GM12891 (cell line): Measurements from ENCODE around the gene HINT2.

Experiments used
- DNase-seq: peaks from one replicate; pipeline ENCODE4 v3.0.0; 2011; ENCODE audit warnings: low spot score; ENCODE audit not compliant: insufficient read length
- FAIRE-seq: peaks from 2 replicates; lab custom pipeline; 2011; peaks lifted over from hg19 to GRCh38; lab: Jason Lieb, UNC
- PAX5 ChIP-seq: IDR thresholded peaks from 2 replicates; pipeline ENCODE4 v1.6.1; 2011; ENCODE audit warnings: low read length, moderate library complexity, mild to moderate bottlenecking; ENCODE audit not compliant: insufficient read depth, severe bottlenecking
- POLR2A ChIP-seq: IDR thresholded peaks from 2 replicates; pipeline ENCODE4 v1.6.1; 2011; ENCODE audit warnings: low read depth, low read length, control low read depth
- POLR2AphosphoS5 ChIP-seq: IDR thresholded peaks from 2 replicates; pipeline ENCODE4 v1.6.1; 2011; ENCODE audit warnings: low read depth, low read length, control low read depth
- POU2F2 ChIP-seq: IDR thresholded peaks from 2 replicates; pipeline ENCODE4 v1.6.1; 2011; ENCODE audit warnings: low read depth, mild to moderate bottlenecking, control low read depth, low read length, moderate library complexity
- SPI1 ChIP-seq: IDR thresholded peaks from 2 replicates; pipeline ENCODE4 v1.6.1; 2011; ENCODE audit warnings: low read depth, low read length, control low read depth
- TAF1 ChIP-seq: IDR thresholded peaks from 2 replicates; pipeline ENCODE4 v1.6.1; 2011; ENCODE audit warnings: low read depth, low read length, control low read depth

HINT2 gene

GRCh38 chr9:35812025-35812602 is 2.7 kb downstream of the HINT2 start, which contains the start of gene SPAG8:
Gene SPAG8, minus strand, starts transcription at chr9:35812262. Its CDS starts 115 bp downstream, at chr9:35812147.
- DNase-seq: peak; percentile 88
- peak; percentile 26; the same call in 1 of the 2 replicates for TF ChIP-seq TAF1
- peak; percentile 89; the same call in 1 of the 2 replicates for TF ChIP-seq POU2F2
- no peak for TF ChIP-seq POLR2A
- TF ChIP-seq POLR2AphosphoS5: no peak
- peak; percentile 42; the same call in 1 of the 2 replicates for TF ChIP-seq SPI1
- no peak for TF ChIP-seq PAX5
- FAIRE-seq: peak; percentile 99

- no peak for TF ChIP-seq PAX5
- no peak for TF ChIP-seq TAF1
- TF ChIP-seq POLR2AphosphoS5: no peak
- TF ChIP-seq POLR2A: no peak
- TF ChIP-seq POU2F2: no peak
- TF ChIP-seq SPI1: no peak
- DNase-seq: no peak
- FAIRE-seq: no peak
Observed at GRCh38 chr9:35811381-35812024, 3.3 kb downstream of the HINT2 start.

- TF ChIP-seq POLR2AphosphoS5 (no peak), SPI1 (no peak), TAF1 (no peak), PAX5 (no peak), POU2F2 (no peak), POLR2A (no peak)
- FAIRE-seq (no peak), DNase-seq (no peak)
Observed at GRCh38 chr9:35810122-35810521, 4.7 kb downstream of the HINT2 start.

GRCh38 chr9:35808433-35808832 is 6.4 kb downstream of the HINT2 start:
- DNase-seq (no peak), FAIRE-seq (no peak)
- TF ChIP-seq POLR2A (no peak), SPI1 (no peak), POU2F2 (no peak), PAX5 (no peak), TAF1 (no peak), POLR2AphosphoS5 (no peak)

GRCh38 chr9:35806101-35806500 is 8.7 kb downstream of the HINT2 start:
- TF ChIP-seq SPI1: no peak
- no peak for TF ChIP-seq POU2F2
- no peak for TF ChIP-seq TAF1
- no peak for TF ChIP-seq POLR2AphosphoS5
- TF ChIP-seq PAX5: no peak
- no peak for TF ChIP-seq POLR2A
- no peak for FAIRE-seq
- no peak for DNase-seq

- FAIRE-seq (no peak), DNase-seq (no peak)
- no peak for TF ChIP-seq POU2F2
- no peak for TF ChIP-seq PAX5
- TF ChIP-seq POLR2A: no peak
- TF ChIP-seq SPI1: no peak
- no peak for TF ChIP-seq TAF1
- no peak for TF ChIP-seq POLR2AphosphoS5
Observed at GRCh38 chr9:35801328-35802128, 13.3 kb downstream of the HINT2 start.

GRCh38 chr9:35800530-35800929 is 14.3 kb downstream of the HINT2 start:
- DNase-seq: no peak
- no peak for FAIRE-seq
- TF ChIP-seq TAF1 (no peak), PAX5 (no peak), SPI1 (no peak), POLR2AphosphoS5 (no peak), POLR2A (no peak), POU2F2 (no peak)

GRCh38 chr9:35798658-35799374 is 16.0 kb downstream of the HINT2 start:
- no peak for DNase-seq
- peak; percentile 78 for FAIRE-seq
- TF ChIP-seq POLR2AphosphoS5 (no peak), POU2F2 (no peak), SPI1 (no peak)

- FAIRE-seq (no peak), DNase-seq (no peak)
- no peak for TF ChIP-seq POU2F2
- no peak for TF ChIP-seq POLR2AphosphoS5
- TF ChIP-seq POLR2A: no peak
- TF ChIP-seq SPI1: no peak
- no peak for TF ChIP-seq TAF1
- TF ChIP-seq PAX5: no peak
Observed at GRCh38 chr9:35797311-35798109, 17.3 kb downstream of the HINT2 start.
